HepG2 (cell line): ENCODE data around the gene HOXA5. TPM values are rescaled to one million over a fixed set of nuclear protein-coding genes. Genes with fewer than 3 reads are reported as not detected.
A peak's percentile ranks its signal among the peaks of the same experiment; 100 is the strongest.

Source experiments
- ATM ChIP-seq: fragments of 450-650 bp; IDR thresholded peaks from 2 replicates; pipeline ENCODE4 v1.7.1; 2017; ENCODE audit warnings: mild to moderate bottlenecking, borderline replicate concordance
- CCAR2 ChIP-seq: fragments of 200-400 bp; formaldehyde crosslinking; optimal IDR thresholded peaks from 2 replicates; pipeline ENCODE3; 2018; ENCODE audit warnings: low read depth, mild to moderate bottlenecking, low read length, moderate library complexity
- ERF ChIP-seq: IDR thresholded peaks from 2 replicates; pipeline ENCODE4 v1.6.1; 2018; ENCODE audit warnings: missing biosample characterization, missing genetic modification reagents
- FOXK1 ChIP-seq: sonication (generic); formaldehyde crosslinking; IDR thresholded peaks from 2 replicates; pipeline ENCODE4 v1.4.0; 2020; ENCODE audit warnings: low read depth, missing genetic modification reagents, borderline replicate concordance
- HMGXB4 ChIP-seq, 2 experiments: sonication (generic) in 1 of 2; formaldehyde crosslinking in 1 of 2; IDR thresholded peaks; 2 replicates each; pipeline versions ENCODE4 v1.4.0 to v1.6.1; 2018 to 2020; ENCODE audit warnings: missing genetic modification reagents in 2 of 2, borderline replicate concordance in 1 of 2, low read depth in 1 of 2, mild to moderate bottlenecking in 1 of 2, missing biosample characterization in 1 of 2
- KLF13 ChIP-seq: sonication (generic); formaldehyde crosslinking; IDR thresholded peaks from 2 replicates; pipeline ENCODE4 v1.4.0; 2020; ENCODE audit warnings: mild to moderate bottlenecking, missing genetic modification reagents
- NR2C2 ChIP-seq: sonication (generic); formaldehyde crosslinking; IDR thresholded peaks from 2 replicates; pipeline ENCODE4 v1.4.0; 2020; ENCODE audit warnings: missing genetic modification reagents, mild to moderate bottlenecking, moderate library complexity, borderline replicate concordance
- NR2F2 ChIP-seq: IDR thresholded peaks from 2 replicates; pipeline ENCODE4 v1.6.1; 2012; ENCODE audit warnings: low read depth, inconsistent platforms, borderline replicate concordance
- PBX2 ChIP-seq: IDR thresholded peaks from 2 replicates; pipeline ENCODE4 v1.6.1; 2016; ENCODE audit warnings: control low read depth
- POGZ ChIP-seq: sonication (generic); formaldehyde crosslinking; IDR thresholded peaks from 2 replicates; pipeline ENCODE4 v1.4.0; 2020; ENCODE audit warnings: mild to moderate bottlenecking, missing genetic modification reagents
- RBAK ChIP-seq: sonication (generic); formaldehyde crosslinking; IDR thresholded peaks from 2 replicates; pipeline ENCODE4 v1.5.1; 2020; ENCODE audit warnings: mild to moderate bottlenecking, missing genetic modification reagents
- SALL1 ChIP-seq: sonication (generic); formaldehyde crosslinking; IDR thresholded peaks from 2 replicates; pipeline ENCODE4 v1.8.0; 2022; ENCODE audit warnings: mild to moderate bottlenecking, missing genetic modification reagents
- SP4 ChIP-seq: sonication (generic); formaldehyde crosslinking; IDR thresholded peaks from 2 replicates; pipeline ENCODE4 v1.8.1; 2023; ENCODE audit warnings: mild to moderate bottlenecking, missing genetic modification reagents
- TMF1 ChIP-seq: sonication (generic); formaldehyde crosslinking; IDR thresholded peaks from 2 replicates; pipeline ENCODE4 v1.8.1; 2022; ENCODE audit warnings: low read depth, missing genetic modification reagents
- ZBTB7B ChIP-seq: sonication (generic); formaldehyde crosslinking; IDR thresholded peaks from 2 replicates; pipeline ENCODE4 v1.4.0; 2020; ENCODE audit warnings: missing genetic modification reagents
- ZFP36 ChIP-seq: fragments of 150-350 bp; IDR thresholded peaks from 2 replicates; pipeline ENCODE4 v1.6.1; 2018; ENCODE audit warnings: borderline replicate concordance, low read length, low read depth; ENCODE audit not compliant: partially characterized antibody
- ZNF3 ChIP-seq: IDR thresholded peaks from 2 replicates; pipeline ENCODE4 v1.7.0; 2017; ENCODE audit warnings: inconsistent platforms
- ZNF543 ChIP-seq: sonication (generic); formaldehyde crosslinking; IDR thresholded peaks from 2 replicates; pipeline ENCODE4 v1.4.0; 2020; ENCODE audit warnings: mild to moderate bottlenecking, missing genetic modification reagents
- ZNF552 ChIP-seq: sonication (generic); formaldehyde crosslinking; IDR thresholded peaks from 2 replicates; pipeline ENCODE4 v1.9.0; 2022; ENCODE audit warnings: missing genetic modification reagents, mild to moderate bottlenecking, borderline replicate concordance
- ZNF558 ChIP-seq: sonication (generic); formaldehyde crosslinking; IDR thresholded peaks from 2 replicates; pipeline ENCODE4 v1.9.0; 2022; ENCODE audit warnings: mild to moderate bottlenecking, missing genetic modification reagents, borderline replicate concordance
- ZNF761 ChIP-seq: sonication (generic); formaldehyde crosslinking; conservative IDR thresholded peaks from 2 replicates; pipeline ENCODE4 v1.4.0; 2020; ENCODE audit warnings: mild to moderate bottlenecking, missing genetic modification reagents
- ZNF772 ChIP-seq: sonication (generic); formaldehyde crosslinking; IDR thresholded peaks from 2 replicates; pipeline ENCODE4 v1.5.0; 2020; ENCODE audit warnings: mild to moderate bottlenecking, missing genetic modification reagents
- ZNF781 ChIP-seq: sonication (generic); formaldehyde crosslinking; IDR thresholded peaks from 2 replicates; pipeline ENCODE4 v1.5.1; 2020; ENCODE audit warnings: borderline replicate concordance, mild to moderate bottlenecking, missing genetic modification reagents; ENCODE audit errors: not compliant biosample characterization
- ZNF800 ChIP-seq: sonication (generic); formaldehyde crosslinking; IDR thresholded peaks from 2 replicates; pipeline ENCODE4 v1.4.0; 2020; ENCODE audit warnings: missing genetic modification reagents
- ZNF839 ChIP-seq: sonication (generic); formaldehyde crosslinking; IDR thresholded peaks from 2 replicates; pipeline ENCODE4 v1.4.0; 2020; ENCODE audit warnings: missing genetic modification reagents, mild to moderate bottlenecking, borderline replicate concordance
- ZSCAN30 ChIP-seq: sonication (generic); formaldehyde crosslinking; IDR thresholded peaks from 2 replicates; pipeline ENCODE4 v1.5.0; 2020; ENCODE audit warnings: mild to moderate bottlenecking, missing genetic modification reagents
- polyA plus RNA-seq, 8 experiments: library from polyadenylated mRNA; depleted of rRNA in 3 of 8; stranded (reverse) in 7 of 8; unstranded in 1 of 8; fragments of >200 nt; fragmentation: Illumina TruSeq in 4 of 8; extraction: Trizol in 4 of 8; gene quantifications; 2 replicates each; pipeline versions ENCODE4 v1.2.1 to v1.2.3, GENCODE V29; 2011 to 2016; ENCODE audit warnings: low read depth in 4 of 8, missing spikeins in 1 of 8, mixed read lengths in 1 of 8; ENCODE audit not compliant: insufficient read depth in 1 of 8
- total RNA-seq, 5 experiments: library from RNA; depleted of rRNA; stranded (reverse); fragments of >200 nt; fragmentation: Illumina TruSeq; extraction: Trizol; gene quantifications; 2 replicates each; pipeline ENCODE4 v1.2.3, GENCODE V29; 2016; ENCODE audit warnings: low read depth in 1 of 5

The HOXA5 gene
- total and polyA plus RNA-seq, 2 of the 13 experiments (the other 11 are each of a cell fraction or from before 2014, with no cell fraction given): 3.2 to 3.6 TPM

GRCh38 chr7:27130540-27131389 is 12.7 kb downstream of the HOXA5 start, which contains the start of gene HOXA4 (continued):
- TF ChIP-seq PBX2 (CRISPR knock-in tag) (no peak), RBAK (no peak), FOXK1 (peak; percentile 46; the same call in 1 of the 2 replicates), ZNF761 (no peak), NR2F2 (no peak; the same call in 1 of the 2 replicates), ZNF781 (CRISPR knock-in tag) (no peak), NR2C2 (CRISPR knock-in tag) (peak; percentile 88), SP4 (CRISPR knock-in tag) (peak; percentile 49; the same call in 1 of the 2 replicates), POGZ (CRISPR knock-in tag) (peak; percentile 91), ZSCAN30 (CRISPR knock-in tag) (no peak), ZNF3 (CRISPR knock-in tag) (no peak), HMGXB4 (CRISPR knock-in tag; IDR thresholded peaks at IDR 0.05; ENCODE audit: borderline replicate concordance in 1 of 2, low read depth in 1 of 2) (peak in 1 of 2 experiments; percentile 43; a peak in 1 of 4 replicates), TMF1 (CRISPR knock-in tag) (0 out of 2 replicates have a peak, but pooled peaks have one; percentile 60), ERF (CRISPR knock-in tag) (peak; percentile 65; the same call in 1 of the 2 replicates), ZNF839 (no peak), ZNF558 (CRISPR knock-in tag) (no peak; the same call in 1 of the 2 replicates), KLF13 (no peak), ATM (no peak), ZFP36 (no peak), ZNF800 (no peak), ZNF552 (CRISPR knock-in tag) (no peak), CCAR2 (no peak), ZNF772 (CRISPR knock-in tag) (0 out of 2 replicates have a peak, but pooled peaks have one; percentile 28), SALL1 (peak; percentile 82), ZNF543 (no peak), ZBTB7B (peak; percentile 73; the same call in 1 of the 2 replicates)
